Activated CD4-positive, alpha-beta memory T cell treated with anti-CD3 and anti-CD28 coated beads, Interleukin-2, amount 10 ng/mL, durations not matched to agents 7 days and 5 days (primary cell): Measurements from ENCODE around the gene HEMGN. TPM values are rescaled to one million over a fixed set of nuclear protein-coding genes. Genes with fewer than 3 reads are reported as not detected.

Source experiments
- CTCF ChIA-PET: fragments of 350-600 bp; sonication (Branson Sonifier 250); formaldehyde crosslinking; loops from one replicate; lab custom pipeline; 2021; ENCODE audit warnings: antibody characterized with exemption, inconsistent platforms; lab: Charles Lee
- POLR2A ChIA-PET: fragments of 350-600 bp; sonication (Branson Sonifier 250); formaldehyde crosslinking; loops from one replicate; lab custom pipeline; 2021; ENCODE audit warnings: antibody characterized with exemption; lab: Charles Lee
- DNase-seq: peaks from one replicate; pipeline ENCODE4 v3.0.0-alpha.2; 2020
- H3K27ac Mint-ChIP-seq: one replicate; pipeline ENCODE4 v1.8.0; 2021; ENCODE audit warnings: mild to moderate bottlenecking, mixed read lengths
- H3K27me3 Mint-ChIP-seq: one replicate; pipeline ENCODE4 v1.8.0; 2021; ENCODE audit warnings: mixed read lengths
- H3K36me3 Mint-ChIP-seq: one replicate; pipeline ENCODE4 v1.8.0; 2021; ENCODE audit warnings: low read depth, mixed read lengths
- H3K4me1 Mint-ChIP-seq: one replicate; pipeline ENCODE4 v1.8.0; 2021; ENCODE audit warnings: mixed read lengths
- H3K4me3 Mint-ChIP-seq: one replicate; pipeline ENCODE4 v1.8.0; 2021; ENCODE audit warnings: mild to moderate bottlenecking, mixed read lengths
- H3K9me3 Mint-ChIP-seq: one replicate; pipeline ENCODE4 v1.8.0; 2021; ENCODE audit warnings: mixed read lengths
- total RNA-seq, 2 experiments: library from RNA; stranded (reverse); gene quantifications; one replicate each; pipeline ENCODE4 v1.2.3, GENCODE V29; 2021

The HEMGN gene
- total RNA-seq, 2 experiments from 2014 or later, result 0.53 to 0.83 TPM

DNA sequence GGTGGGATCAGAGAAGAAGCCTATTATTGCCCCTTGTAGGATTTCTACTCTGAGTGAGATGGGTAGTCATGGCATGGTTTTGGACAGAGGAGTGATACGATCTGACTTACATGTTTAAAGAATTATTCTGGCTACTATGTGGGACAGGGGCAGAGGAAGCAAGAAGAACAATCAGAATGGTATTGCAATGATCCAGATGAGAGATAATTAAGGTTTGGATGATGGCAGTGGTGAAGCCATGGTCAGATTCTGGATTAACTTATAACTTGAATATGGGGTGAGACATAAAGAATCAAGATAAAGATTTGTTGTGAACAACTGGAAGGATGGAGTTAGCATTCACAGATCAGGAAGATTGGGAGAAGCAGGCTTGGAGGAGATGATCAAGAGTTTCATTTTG is 3.4 kb upstream of the HEMGN start:
- CTCF ChIA-PET, result interaction anchor here (1.7 kb wide), 1 partner anchor 12 kb away, joined by 4 read pairs; no protein-coding TSS in a partner anchor
- DNase-seq, result no peak
- Mint-ChIP-seq H3K9me3 (no peaks in the 10 kb centered on the region), H3K27me3 (peaks cover 9% of the 10 kb centered on the region), H3K4me1 (peaks cover 17% of the 10 kb centered on the region), H3K36me3 (no peaks in the 10 kb centered on the region), H3K27ac (no peak overlapping the region), H3K4me3 (no peak overlapping the region)
- POLR2A ChIA-PET, result no interaction called here

DNA sequence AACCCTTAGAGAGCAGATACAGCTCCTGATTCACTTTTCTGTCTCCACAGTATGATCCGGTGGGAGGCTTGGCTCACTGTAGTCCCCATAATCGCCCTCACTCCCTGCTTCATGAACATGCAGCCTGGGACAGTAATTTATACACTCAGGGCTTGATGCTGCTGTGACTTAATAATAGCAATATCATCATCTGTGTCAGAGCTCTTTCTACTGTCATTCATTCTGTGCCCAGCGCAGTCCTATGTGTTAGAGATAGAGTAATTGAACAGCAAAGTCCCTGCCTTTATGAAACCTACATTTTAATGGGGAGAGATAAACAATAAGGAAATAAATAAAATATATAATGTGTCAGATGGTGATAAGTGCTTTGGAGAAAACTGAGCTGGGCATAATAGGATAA is 2.8 kb upstream of the HEMGN start:
- POLR2A ChIA-PET, result no interaction called here
- H3K27ac Mint-ChIP-seq, result no peak overlapping the region
- H3K27me3 Mint-ChIP-seq, result peaks cover 6% of the 10 kb centered on the region
- H3K36me3 Mint-ChIP-seq, result no peaks in the 10 kb centered on the region
- H3K4me3 Mint-ChIP-seq, result no peak overlapping the region
- H3K4me1 Mint-ChIP-seq, result peaks cover 17% of the 10 kb centered on the region
- no peaks in the 10 kb centered on the region for H3K9me3 Mint-ChIP-seq
- CTCF ChIA-PET, result interaction anchor here (1.6 to 1.7 kb wide), 2 partner anchors 11 to 16 kb away, joined by 4 to 5 read pairs; no protein-coding TSS in a partner anchor
- DNase-seq, result no peak

DNA sequence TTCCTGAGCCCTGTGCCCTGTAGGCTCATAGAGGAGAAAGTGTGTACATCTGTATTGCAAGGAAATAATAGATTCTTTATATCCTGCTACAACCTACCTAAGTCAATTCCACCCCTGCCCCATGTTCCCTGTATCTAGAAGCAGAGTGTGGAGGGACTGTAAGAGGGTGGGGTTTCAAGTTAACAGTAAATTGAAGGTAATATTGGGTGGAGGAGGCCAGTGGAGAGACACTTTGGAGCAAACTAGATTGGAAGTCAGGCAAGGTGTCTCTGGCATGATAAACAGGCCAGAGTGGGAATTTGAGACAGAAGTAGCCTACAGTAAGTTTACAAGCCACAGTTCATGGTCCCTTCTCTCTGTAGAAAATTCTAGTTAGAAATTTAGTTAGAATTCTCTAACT is 2.3 kb upstream of the HEMGN start:
- H3K9me3 Mint-ChIP-seq, result no peaks in the 10 kb centered on the region
- peaks cover 17% of the 10 kb centered on the region for H3K4me1 Mint-ChIP-seq
- H3K27me3 Mint-ChIP-seq, result peaks cover 6% of the 10 kb centered on the region
- H3K27ac Mint-ChIP-seq, result no peak overlapping the region
- no peak overlapping the region for H3K4me3 Mint-ChIP-seq
- no peaks in the 10 kb centered on the region for H3K36me3 Mint-ChIP-seq
- POLR2A ChIA-PET, result no interaction called here
- DNase-seq, result no peak
- CTCF ChIA-PET, result interaction anchor here (1.6 kb wide), 1 partner anchor 16 kb away, joined by 5 read pairs; no protein-coding TSS in a partner anchor

DNA sequence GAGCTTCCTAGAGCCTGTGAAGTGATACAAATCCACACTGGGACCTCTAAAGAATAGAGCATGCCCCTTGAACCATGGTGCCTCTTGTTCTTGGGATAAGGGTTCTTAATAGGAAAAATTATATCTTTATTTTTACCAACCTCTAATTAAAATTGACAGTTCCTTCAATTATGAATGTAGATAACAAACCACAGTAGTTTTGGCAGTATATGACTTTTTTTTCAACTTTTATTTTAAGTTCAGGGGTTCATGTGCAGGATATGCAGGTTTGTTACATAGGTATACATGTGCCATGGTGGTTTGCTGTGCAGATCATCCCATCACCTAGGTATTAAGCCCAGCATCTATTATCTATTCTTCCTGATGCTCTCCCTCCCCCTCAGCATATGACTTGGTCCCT is 974 bp downstream of the HEMGN start:
- POLR2A ChIA-PET, result interaction anchor here (2.9 to 4.4 kb wide), 2 partner anchors 15 to 46 kb away, joined by 14 to 16 read pairs; partner anchors contain the start of genes ANP32B and TRMO
- no peaks in the 10 kb centered on the region for H3K9me3 Mint-ChIP-seq
- peaks cover 6% of the 10 kb centered on the region for H3K27me3 Mint-ChIP-seq
- H3K4me3 Mint-ChIP-seq, result no peak overlapping the region
- DNase-seq, result no peak
- no peaks in the 10 kb centered on the region for H3K36me3 Mint-ChIP-seq
- H3K27ac Mint-ChIP-seq, result no peak overlapping the region
- H3K4me1 Mint-ChIP-seq, result peaks cover 17% of the 10 kb centered on the region
- CTCF ChIA-PET, result interaction anchor here (1.0 kb wide), 1 partner anchor 14 kb away, joined by 6 read pairs; the partner anchor contains the start of gene TRMO

DNA sequence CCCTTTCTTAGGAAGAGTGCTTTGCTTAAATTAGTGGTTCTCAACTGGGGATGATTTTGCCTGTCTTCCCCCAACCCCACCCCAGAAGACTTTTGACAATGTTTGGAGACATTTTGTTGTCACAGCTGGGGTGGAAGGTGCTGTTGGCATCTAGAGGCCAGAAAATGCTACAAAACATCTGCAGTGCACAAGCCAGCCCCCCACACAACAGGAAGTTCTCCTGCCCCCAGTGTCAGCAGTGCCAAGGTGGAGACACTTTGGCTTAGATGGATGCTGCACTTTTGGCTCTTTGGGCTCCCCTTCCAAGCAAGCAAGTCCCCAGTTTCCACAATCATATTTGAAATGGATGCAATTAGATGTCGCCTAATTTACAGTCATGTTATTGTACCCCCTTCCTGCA is 2.7 kb downstream of the HEMGN start:
- Mint-ChIP-seq H3K4me3 (no peak overlapping the region), H3K27me3 (no peaks in the 10 kb centered on the region), H3K4me1 (peaks cover 31% of the 10 kb centered on the region), H3K36me3 (no peaks in the 10 kb centered on the region), H3K27ac (no peak overlapping the region), H3K9me3 (no peaks in the 10 kb centered on the region)
- CTCF ChIA-PET, result interaction anchor here (1.2 to 1.8 kb wide), 2 partner anchors 11 to 100 kb away, joined by 5 to 6 read pairs; no protein-coding TSS in a partner anchor
- POLR2A ChIA-PET, result interaction anchor here (2.9 to 4.4 kb wide), 2 partner anchors 13 to 48 kb away, joined by 14 to 16 read pairs; partner anchors contain the start of genes ANP32B and TRMO
- DNase-seq, result no peak

DNA sequence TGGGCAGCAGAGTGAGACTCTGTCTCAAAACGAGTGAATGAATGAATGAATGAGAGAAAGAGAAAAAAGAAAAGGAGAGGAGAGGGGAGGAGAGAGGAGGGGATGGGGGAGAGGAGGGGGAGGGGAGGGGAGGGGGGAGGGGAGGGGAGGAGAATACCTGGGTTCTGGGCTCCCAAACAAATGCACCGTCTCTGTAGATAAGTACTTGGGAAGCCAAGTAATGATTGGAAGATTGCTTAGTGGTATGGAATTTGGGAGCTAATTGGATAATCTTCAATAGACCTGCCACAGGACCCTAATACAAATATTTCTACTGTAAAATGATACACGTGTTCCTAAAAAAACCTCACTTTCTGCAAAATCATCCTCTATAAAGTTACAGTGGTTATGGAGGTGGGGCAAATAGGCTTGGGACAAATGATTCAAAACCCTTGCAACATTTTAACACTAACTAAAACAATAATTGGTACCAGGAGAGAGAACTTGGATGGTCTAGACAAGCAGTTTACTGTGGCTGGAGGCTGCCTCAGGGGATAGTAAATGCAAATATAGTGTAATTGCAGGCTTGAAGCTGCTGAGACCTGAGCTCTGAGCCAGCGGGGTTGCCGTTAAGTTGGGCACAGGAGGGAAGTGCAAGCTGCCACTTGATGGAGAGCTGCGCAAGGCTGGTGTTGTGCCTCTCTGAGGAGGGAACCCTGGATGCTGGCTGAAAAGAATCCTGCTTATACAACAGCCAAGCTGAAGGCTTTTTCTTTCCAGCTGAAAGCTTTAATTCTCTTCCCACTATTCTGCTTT is 3.5 kb downstream of the HEMGN start:
- POLR2A ChIA-PET, result interaction anchor here (2.9 kb wide), 1 partner anchor 12 kb away, joined by 14 read pairs; the partner anchor contains the start of gene TRMO

DNA sequence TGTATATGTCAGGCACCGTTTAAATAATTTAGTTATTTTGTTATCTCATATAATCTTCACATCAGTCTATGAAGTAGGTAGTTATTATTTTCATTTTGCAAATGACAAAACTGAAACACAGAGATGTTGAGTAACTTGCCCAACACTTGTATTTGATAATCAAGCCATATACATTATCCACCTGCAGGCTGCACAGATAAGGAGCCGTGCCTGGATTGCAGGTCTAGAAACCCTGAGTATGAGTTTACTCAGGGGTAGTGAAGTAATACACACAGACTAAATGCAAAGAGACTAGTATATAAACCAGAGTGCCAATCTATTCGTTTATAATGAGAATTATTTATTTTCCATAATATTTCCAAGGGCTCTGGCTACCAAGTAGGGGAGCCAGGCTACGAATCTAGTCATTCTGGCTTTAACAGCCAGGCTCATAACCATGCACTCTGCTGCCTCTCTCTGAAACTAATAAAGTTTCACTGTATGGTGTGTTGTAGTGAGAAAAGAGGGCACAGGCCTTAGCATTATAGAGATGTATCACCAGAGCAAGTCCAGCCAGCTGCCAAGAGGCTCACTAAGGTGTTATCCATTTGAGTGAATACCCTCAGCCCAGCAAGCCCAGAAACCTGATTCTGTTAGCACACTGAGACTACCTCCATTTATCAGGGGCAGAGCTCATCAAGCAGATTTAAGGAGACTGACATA is 4.5 kb downstream of the HEMGN start:
- Mint-ChIP-seq H3K27me3 (no peaks in the 10 kb centered on the region), H3K36me3 (no peaks in the 10 kb centered on the region), H3K4me1 (peaks cover 33% of the 10 kb centered on the region), H3K9me3 (no peaks in the 10 kb centered on the region), H3K4me3 (no peak overlapping the region), H3K27ac (no peak overlapping the region)
- DNase-seq, result no peak
- ChIA-PET POLR2A (no interaction called here), CTCF (interaction anchor here (1.2 kb wide), 1 partner anchor 11 kb away, joined by 4 read pairs; the partner anchor contains the start of gene TRMO)

More for the DNA sequence above, 3.5 kb downstream of the HEMGN start:
- H3K4me3 Mint-ChIP-seq, result no peak overlapping the region
- H3K4me1 Mint-ChIP-seq, result peaks cover 35% of the 10 kb centered on the region
- DNase-seq, result no peak
- CTCF ChIA-PET, result interaction anchor here (1.2 kb wide), 1 partner anchor 12 kb away, joined by 4 read pairs; the partner anchor contains the start of gene TRMO
- no peak overlapping the region for H3K27ac Mint-ChIP-seq
- H3K27me3 Mint-ChIP-seq, result no peaks in the 10 kb centered on the region
- H3K36me3 Mint-ChIP-seq, result no peaks in the 10 kb centered on the region
- H3K9me3 Mint-ChIP-seq, result no peaks in the 10 kb centered on the region

DNA sequence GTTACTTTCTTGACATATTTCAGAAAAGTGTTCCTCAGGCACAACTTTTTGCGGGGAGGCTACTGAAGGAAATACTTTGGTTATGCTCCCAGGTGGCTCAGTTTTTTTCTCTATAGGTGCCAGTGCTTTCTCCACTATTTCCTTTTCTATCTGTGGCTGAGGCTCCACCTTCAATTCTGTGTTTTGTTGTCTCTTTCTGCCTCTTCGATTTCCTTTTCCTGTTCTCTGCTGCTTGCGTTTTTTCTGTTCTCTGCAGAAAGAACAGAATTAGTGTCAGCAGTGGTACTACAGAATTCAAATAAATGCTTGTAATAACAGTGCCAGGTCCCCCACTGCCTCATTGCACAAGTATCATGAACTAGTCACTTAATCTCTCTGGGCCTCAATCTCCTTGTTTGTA is 7.0 kb downstream of the HEMGN start:
- H3K27me3 Mint-ChIP-seq, result peaks cover 4% of the 10 kb centered on the region
- no peaks in the 10 kb centered on the region for H3K9me3 Mint-ChIP-seq
- ChIA-PET CTCF (interaction anchor here (1.9 kb wide), 1 partner anchor 52 kb away, joined by 10 read pairs; the partner anchor contains the start of gene ANP32B), POLR2A (interaction anchor here (0.9 to 1.0 kb wide), 3 partner anchors 9 to 52 kb away, joined by 3 to 5 read pairs (median 4); partner anchors contain the start of genes ANP32B and TRMO)
- no peaks in the 10 kb centered on the region for H3K36me3 Mint-ChIP-seq
- peaks cover 21% of the 10 kb centered on the region for H3K4me1 Mint-ChIP-seq
- H3K27ac Mint-ChIP-seq, result peak overlapping the region; percentile 80
- no peak for DNase-seq
- no peak overlapping the region for H3K4me3 Mint-ChIP-seq

DNA sequence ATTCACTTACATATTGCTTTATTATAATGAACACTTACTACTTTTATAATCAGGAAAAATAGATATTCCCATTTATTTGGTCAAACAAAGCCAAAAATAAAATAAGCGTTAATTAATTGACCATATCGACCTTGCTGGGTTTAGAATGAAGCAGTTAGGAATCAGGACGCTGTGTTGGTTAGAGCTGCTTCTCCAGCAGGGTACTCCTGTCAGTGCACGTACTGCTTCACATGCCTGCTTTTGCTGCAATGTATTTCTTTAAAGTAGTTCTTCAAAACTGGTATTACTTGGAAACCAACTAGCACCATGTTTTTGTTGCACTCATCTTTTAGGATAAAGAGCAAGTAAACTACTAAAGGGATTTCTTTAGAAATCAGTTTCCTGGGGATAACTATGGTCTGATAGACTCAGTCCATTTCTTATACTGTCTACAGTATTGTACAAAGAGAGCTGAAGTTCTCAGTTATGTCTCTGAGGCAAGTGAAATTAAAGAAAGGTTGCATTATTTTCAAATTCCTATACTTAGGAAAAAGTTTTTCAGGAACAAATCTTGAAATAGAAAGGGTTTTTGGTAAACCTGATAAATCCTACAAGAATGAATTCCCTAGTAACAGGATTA is 8.9 kb downstream of the HEMGN start:
- no peak overlapping the region for H3K4me3 Mint-ChIP-seq
- POLR2A ChIA-PET, result interaction anchor here (1.6 to 1.7 kb wide), 2 partner anchors 14 to 54 kb away, joined by 4 to 9 read pairs; partner anchors contain the start of gene ANP32B

DNA sequence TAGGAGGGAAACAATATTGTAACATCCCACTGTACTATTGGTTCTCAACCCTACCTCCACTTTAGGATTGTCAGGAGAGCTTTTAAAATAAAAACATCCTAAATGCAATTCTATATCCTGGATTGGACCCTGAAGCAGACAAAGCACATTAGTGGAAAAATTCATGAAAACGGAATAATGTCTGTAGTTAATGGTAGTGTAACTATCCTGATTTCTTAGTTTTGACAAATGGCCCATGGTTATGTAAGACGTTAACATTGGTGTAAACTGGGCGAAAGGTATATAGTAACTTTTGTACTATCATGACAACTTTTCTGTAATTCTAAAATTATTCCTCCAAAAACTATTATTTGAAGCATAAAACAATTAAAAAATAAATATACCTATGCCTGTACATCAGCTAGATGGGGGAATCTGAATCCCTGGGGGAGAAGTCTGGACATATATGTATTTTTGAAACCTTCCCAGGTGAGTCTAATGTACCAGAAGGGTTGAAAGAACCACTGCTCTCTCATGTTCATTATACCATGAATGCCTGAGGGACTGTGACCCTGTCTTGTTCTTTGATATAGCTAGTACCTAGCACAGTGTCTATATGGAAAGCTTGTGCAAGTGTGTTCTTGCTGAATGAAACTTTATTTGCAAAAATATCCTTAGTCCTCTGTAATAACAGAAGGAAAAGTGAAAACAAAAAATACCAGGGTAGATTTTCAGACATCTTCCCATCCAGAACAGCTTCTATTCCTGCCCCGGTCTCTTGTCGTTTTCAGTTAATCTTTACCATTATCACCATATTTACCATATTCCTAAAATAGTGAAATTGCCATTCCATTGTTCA is 12.3 kb downstream of the HEMGN start:
- H3K27me3 Mint-ChIP-seq, result peaks cover 4% of the 10 kb centered on the region
- peaks cover 9% of the 10 kb centered on the region for H3K36me3 Mint-ChIP-seq
- ChIA-PET CTCF (interaction anchor here (0.5 to 1.9 kb wide), 8 partner anchors 25 to 108 kb away, joined by 3 to 19 read pairs (median 4); no protein-coding TSS in a partner anchor), POLR2A (interaction anchor here (2.0 kb wide), 1 partner anchor 58 kb away, joined by 13 read pairs; the partner anchor contains the start of gene ANP32B)
- peaks cover 36% of the 10 kb centered on the region for H3K4me1 Mint-ChIP-seq
- no peak overlapping the region for H3K4me3 Mint-ChIP-seq
- no peak for DNase-seq
- no peaks in the 10 kb centered on the region for H3K9me3 Mint-ChIP-seq
- H3K27ac Mint-ChIP-seq, result no peak overlapping the region

More for the DNA sequence above, 8.9 kb downstream of the HEMGN start:
- Mint-ChIP-seq H3K9me3 (no peaks in the 10 kb centered on the region), H3K27me3 (peaks cover 4% of the 10 kb centered on the region), H3K36me3 (no peaks in the 10 kb centered on the region), H3K27ac (no peak overlapping the region), H3K4me1 (peaks cover 24% of the 10 kb centered on the region)
- DNase-seq, result no peak
- CTCF ChIA-PET, result interaction anchor here (1.6 to 1.7 kb wide), 3 partner anchors 13 to 78 kb away, joined by 3 to 6 read pairs (median 4); no protein-coding TSS in a partner anchor

DNA sequence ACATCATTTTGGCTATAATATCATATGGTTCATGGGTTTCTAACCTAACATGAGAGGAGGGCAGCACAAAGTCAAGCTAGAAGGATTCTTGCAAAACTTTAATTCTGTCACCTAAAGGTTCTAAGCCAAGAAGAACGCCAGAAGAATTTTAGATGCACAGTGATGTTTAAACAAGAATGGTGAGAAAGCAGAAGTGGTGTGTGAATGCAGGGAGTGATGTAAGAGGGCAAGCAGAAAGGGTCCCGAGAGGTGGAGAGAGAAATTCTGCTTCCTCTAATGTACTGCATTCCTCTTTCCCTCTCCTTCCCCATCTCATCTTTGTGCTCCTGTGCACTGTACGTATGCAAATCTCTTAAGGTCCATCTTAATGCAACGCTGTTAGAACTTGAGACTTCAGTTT is 13.6 kb downstream of the HEMGN start:
- Mint-ChIP-seq H3K27me3 (peaks cover 4% of the 10 kb centered on the region), H3K9me3 (no peaks in the 10 kb centered on the region), H3K4me3 (no peak overlapping the region), H3K27ac (no peak overlapping the region), H3K36me3 (peaks cover 9% of the 10 kb centered on the region), H3K4me1 (peaks cover 41% of the 10 kb centered on the region)
- ChIA-PET POLR2A (interaction anchor here (0.7 to 8.1 kb wide), 7 partner anchors 18 to 122 kb away, joined by 4 to 360 read pairs (median 6); partner anchors contain the start of gene ANP32B), CTCF (interaction anchor here (0.7 to 9.2 kb wide), 31 partner anchors 10 to 339 kb away, joined by 3 to 175 read pairs (median 6); partner anchors contain the start of genes ANP32B, NANS and TBC1D2)
- DNase-seq, result no peak
